ENCODE data around the gene ALG8.

ALG8 gene

DNA sequence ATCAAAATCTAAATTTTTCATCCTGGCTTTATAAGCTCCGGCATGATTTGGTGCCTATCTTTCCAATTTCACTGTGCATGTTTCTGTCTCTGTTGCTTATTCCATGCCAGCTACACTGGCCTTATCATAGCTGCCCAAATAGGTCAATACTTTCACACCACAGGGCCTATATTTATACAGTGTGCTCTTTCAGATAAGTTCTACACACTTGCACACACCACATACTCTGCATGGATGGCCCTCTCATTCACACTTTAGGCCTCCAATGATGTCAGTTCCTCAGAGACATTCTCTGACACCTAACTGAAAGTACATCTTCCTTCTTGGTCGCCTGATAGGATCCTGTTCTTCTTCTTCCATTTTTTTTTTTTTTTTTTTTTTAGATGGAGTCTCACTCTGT lies 7.0 kb downstream of the ALG8 start:
- H3K4me3 ChIP-seq (ENCODE audit: low read length): no peak overlapping the region
- no peak for DNase-seq (ENCODE audit: low read depth)
- TF ChIP-seq, protein P1, sequence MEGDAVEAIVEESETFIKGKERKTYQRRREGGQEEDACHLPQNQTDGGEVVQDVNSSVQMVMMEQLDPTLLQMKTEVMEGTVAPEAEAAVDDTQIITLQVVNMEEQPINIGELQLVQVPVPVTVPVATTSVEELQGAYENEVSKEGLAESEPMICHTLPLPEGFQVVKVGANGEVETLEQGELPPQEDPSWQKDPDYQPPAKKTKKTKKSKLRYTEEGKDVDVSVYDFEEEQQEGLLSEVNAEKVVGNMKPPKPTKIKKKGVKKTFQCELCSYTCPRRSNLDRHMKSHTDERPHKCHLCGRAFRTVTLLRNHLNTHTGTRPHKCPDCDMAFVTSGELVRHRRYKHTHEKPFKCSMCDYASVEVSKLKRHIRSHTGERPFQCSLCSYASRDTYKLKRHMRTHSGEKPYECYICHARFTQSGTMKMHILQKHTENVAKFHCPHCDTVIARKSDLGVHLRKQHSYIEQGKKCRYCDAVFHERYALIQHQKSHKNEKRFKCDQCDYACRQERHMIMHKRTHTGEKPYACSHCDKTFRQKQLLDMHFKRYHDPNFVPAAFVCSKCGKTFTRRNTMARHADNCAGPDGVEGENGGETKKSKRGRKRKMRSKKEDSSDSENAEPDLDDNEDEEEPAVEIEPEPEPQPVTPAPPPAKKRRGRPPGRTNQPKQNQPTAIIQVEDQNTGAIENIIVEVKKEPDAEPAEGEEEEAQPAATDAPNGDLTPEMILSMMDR (IDR thresholded peaks at IDR 0.05; ENCODE audit: insufficient read depth, low read depth, low read length, missing control alignments): no peak

DNA sequence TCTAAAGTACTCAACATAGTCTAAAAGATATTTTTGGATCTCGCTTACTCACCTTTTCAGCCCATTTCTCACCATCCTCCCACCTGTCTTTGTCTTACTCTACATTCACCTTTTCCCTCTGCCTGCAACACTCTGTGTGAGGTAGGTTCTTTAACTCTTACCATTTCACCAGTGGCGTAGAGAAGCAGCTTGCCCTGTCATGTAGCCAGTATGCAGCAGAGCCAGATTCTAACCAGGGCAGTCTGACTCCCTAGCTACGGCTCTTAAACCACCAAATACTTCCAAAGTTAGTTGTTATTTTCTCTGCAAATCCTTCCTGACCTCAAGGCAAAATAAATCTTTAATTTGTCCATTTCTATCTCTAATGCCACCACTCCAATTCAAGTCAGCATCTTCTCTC lies 7.5 kb downstream of the ALG8 start:
- TF ChIP-seq, protein P1 (IDR thresholded peaks at IDR 0.05; ENCODE audit: insufficient read depth, low read depth, low read length, missing control alignments): no peak
- H3K4me3 ChIP-seq (ENCODE audit: low read length): no peak overlapping the region
- DNase-seq (ENCODE audit: low read depth): peak; percentile 62

DNA sequence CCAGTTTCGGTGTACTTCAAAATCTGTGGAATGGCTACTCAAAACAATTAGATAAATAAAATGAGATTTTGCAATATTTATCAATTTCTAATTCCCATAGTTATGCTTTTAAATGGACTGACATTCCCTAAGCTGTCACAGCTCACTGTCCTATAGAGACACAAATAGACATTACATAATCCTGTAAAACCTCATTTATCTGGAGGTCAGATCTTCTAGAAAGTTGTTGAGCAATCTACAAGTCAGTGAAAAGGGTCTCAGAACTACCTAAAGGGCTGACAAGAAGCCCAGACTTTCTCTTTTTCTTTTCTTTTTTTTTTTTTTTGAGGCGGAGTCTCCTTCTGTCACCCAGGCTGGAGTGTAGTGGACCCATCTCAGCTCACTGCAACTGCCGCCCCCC lies 12.0 kb downstream of the ALG8 start:
- H3K4me3 ChIP-seq (ENCODE audit: low read length): no peak overlapping the region
- TF ChIP-seq, protein P1 (IDR thresholded peaks at IDR 0.05; ENCODE audit: insufficient read depth, low read depth, low read length, missing control alignments): no peak
- DNase-seq (ENCODE audit: low read depth): no peak

DNA sequence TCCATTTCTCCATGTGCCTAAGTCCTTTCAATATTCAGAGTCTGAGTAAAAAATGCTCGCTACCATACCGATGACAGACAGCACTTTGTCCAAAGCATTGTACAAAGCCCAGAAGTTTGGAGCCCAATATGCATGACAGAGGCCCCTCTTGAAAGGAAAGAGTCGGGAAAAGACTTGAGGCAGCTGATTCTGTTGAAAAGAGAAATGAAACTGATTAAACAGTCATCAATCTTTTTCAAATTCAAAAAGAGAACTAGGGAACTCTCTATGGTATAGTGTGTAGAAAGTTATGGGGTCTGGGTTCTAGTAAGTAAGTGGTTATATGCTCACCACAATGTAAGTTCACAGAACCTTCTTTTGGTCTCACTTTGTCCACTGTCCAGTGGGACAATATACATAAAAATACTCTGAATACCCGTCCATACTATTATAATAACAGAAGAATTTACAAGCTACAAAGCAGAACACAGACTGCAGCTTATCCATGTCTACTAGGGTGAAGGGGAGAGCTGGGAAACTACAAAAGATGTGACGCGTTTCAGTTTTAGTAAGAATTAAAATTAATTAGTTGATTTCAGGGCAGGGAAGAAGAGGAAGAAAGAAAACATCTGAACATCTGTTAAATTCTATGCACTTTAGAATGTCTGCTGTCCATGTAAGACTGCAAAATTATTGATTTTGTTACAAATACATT lies 26.7 kb downstream of the ALG8 start:
- no peak overlapping the region for H3K4me3 ChIP-seq (ENCODE audit: low read length)
- no peak for DNase-seq (ENCODE audit: low read depth)
- TF ChIP-seq, protein P1 (IDR thresholded peaks at IDR 0.05; ENCODE audit: insufficient read depth, low read depth, low read length, missing control alignments): no peak

DNA sequence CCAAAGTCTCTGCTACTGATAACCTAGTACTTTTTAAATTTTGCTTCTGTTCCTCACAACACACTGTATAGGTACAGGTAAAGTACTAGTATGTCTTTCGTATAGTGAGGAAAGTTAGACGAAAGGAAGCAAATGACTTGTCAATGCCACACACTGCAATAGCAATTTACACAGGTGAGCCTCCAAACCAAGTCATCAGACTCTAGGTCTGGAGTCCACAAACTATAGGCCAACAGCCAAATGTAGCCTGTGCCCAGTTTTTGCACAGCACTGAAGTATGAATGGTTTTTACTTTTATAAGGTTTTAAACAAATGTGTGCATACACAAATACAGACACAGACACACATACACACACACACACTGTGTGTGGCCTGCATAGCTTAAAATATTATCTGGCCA lies 28.1 kb downstream of the ALG8 start:
- no peak for DNase-seq (ENCODE audit: low read depth)
- H3K4me3 ChIP-seq (ENCODE audit: low read length): no peak overlapping the region
- TF ChIP-seq, protein P1 (IDR thresholded peaks at IDR 0.05; ENCODE audit: insufficient read depth, low read depth, low read length, missing control alignments): no peak

DNA sequence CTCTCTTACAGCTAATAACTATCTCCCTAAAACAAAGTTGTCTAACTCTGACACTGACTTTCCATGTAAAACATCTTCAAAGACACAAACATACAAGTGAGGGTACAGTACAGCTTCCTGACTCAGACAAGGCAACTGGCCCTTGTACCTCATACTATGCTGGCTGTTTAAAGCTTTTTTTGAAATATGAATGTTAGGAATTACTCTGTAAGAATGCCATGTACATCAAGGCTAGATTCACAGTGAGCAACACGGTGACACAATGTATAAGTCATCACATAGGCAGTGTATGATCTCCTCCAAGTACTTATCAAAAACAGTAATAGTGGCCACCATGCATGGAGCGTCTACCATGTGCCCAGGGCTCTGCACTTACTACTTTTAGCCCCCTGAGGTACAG lies 28.6 kb downstream of the ALG8 start:
- peak; percentile 34 for DNase-seq (ENCODE audit: low read depth)
- TF ChIP-seq, protein P1 (IDR thresholded peaks at IDR 0.05; ENCODE audit: insufficient read depth, low read depth, low read length, missing control alignments): no peak
- H3K4me3 ChIP-seq (ENCODE audit: low read length): no peak overlapping the region

DNA sequence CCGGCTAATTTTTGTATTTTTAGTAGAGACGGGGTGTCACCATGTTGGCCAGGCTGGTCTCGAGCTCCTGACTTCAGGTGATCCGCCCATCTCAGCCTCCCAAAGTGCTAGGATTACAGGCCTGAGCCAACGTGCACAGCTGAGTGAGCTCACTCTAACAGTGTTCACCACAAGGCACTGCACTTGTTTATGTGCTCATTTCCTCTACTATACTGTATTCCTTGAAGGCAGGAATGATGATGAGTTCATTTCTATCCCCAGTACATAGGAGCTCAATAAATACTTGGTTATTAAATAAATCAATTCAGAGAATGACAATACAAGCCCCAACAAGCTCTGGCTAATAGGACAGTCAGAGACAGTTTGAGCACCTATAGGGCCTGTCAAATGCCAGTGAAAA lies 29.1 kb downstream of the ALG8 start:
- DNase-seq (ENCODE audit: low read depth): peak; percentile 47
- no peak overlapping the region for H3K4me3 ChIP-seq (ENCODE audit: low read length)
- TF ChIP-seq, protein P1 (IDR thresholded peaks at IDR 0.05; ENCODE audit: insufficient read depth, low read depth, low read length, missing control alignments): no peak

Data from epithelial cell of esophagus (primary cell).